ENCODE results near the gene PRKN. TPM values are rescaled to one million over a fixed set of nuclear protein-coding genes. Genes with fewer than 3 reads are reported as not detected.

PRKN gene
- total and polyA plus RNA-seq, 9 of the 15 experiments (the other 6 are each of a cell fraction or from before 2014, with no cell fraction given) = 0.03 to 0.96 (median 0.15) TPM; not detected in 2

DNA sequence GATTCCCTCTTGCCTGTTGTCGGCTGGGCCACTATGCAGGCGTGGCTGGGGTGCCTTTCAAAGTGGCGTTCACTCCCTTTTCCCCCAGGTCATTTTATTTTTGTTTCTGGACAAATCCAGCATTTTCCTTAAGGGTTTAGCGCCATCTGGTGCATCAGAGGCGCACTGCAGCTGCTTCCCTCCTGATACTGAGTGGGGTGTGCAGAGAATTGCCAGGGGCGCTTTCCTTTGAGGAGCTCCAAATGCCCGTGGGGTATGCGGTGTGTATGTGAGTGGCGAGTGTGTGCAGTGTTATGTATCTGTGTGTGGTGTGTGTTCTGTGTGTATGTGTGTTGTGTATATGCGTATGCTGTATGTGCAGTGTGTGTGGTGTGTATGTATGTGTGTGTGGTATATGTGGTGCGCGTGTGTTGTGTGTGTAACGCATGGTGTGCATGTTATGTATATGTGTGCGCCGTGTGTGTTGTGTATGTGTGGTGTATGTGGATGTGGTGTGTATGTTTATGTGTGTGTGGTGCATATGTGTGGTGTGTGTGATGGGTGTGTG, 1353.6 kb downstream of the PRKN start (continued):
- TF ChIP-seq, protein P1, sequence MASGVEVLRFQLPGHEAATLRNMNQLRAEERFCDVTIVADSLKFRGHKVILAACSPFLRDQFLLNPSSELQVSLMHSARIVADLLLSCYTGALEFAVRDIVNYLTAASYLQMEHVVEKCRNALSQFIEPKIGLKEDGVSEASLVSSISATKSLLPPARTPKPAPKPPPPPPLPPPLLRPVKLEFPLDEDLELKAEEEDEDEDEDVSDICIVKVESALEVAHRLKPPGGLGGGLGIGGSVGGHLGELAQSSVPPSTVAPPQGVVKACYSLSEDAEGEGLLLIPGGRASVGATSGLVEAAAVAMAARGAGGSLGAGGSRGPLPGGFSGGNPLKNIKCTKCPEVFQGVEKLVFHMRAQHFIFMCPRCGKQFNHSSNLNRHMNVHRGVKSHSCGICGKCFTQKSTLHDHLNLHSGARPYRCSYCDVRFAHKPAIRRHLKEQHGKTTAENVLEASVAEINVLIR (CRISPR knock-in tag; IDR thresholded peaks at IDR 0.05) = no peak
- no peak for TF ChIP-seq TAF7 (tag; IDR thresholded peaks at IDR 0.05)
- TF ChIP-seq ZBTB7A (IDR thresholded peaks at IDR 0.05; ENCODE audit: borderline replicate concordance, control insufficient read depth, low read depth, low read length) = 0 out of 2 replicates have a peak, but pooled peaks have one; percentile 9
- TF ChIP-seq FOXM1 (IDR thresholded peaks at IDR 0.05; ENCODE audit: low read depth) = no peak
- TF ChIP-seq FOXM1 (CRISPR knock-in tag; IDR thresholded peaks at IDR 0.05; ENCODE audit: low read depth) = no peak
- no peak for TF ChIP-seq PRMT5 (CRISPR knock-in tag; IDR thresholded peaks at IDR 0.05)
- 0 out of 2 replicates have a peak, but pooled peaks have one; percentile 7 for TF ChIP-seq MTA2 (IDR thresholded peaks at IDR 0.05; ENCODE audit: low read depth)
- TF ChIP-seq ELF2 (CRISPR knock-in tag; IDR thresholded peaks at IDR 0.05) = no peak
- TF ChIP-seq, protein P2, sequence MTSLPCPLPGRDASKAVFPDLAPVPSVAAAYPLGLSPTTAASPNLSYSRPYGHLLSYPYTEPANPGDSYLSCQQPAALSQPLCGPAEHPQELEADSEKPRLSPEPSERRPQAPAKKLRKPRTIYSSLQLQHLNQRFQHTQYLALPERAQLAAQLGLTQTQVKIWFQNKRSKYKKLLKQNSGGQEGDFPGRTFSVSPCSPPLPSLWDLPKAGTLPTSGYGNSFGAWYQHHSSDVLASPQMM (CRISPR knock-in tag; IDR thresholded peaks at IDR 0.05) = no peak
- TF ChIP-seq PML (IDR thresholded peaks at IDR 0.05; ENCODE audit: low read length) = no peak
- no peak for TF ChIP-seq MBD2 (IDR thresholded peaks at IDR 0.05; ENCODE audit: borderline replicate concordance, low read depth)
- TF ChIP-seq SREBF2 (CRISPR knock-in tag; IDR thresholded peaks at IDR 0.05) = no peak
- no peak for TF ChIP-seq FOS (IDR thresholded peaks at IDR 0.05; ENCODE audit: extremely low read depth, insufficient read length)
- peak; percentile 51 for TF ChIP-seq EHMT2 (IDR thresholded peaks at IDR 0.05)
- no peak for TF ChIP-seq SIN3B (IDR thresholded peaks at IDR 0.05; ENCODE audit: low read depth)
- TF ChIP-seq FOSL1 (tag; conservative IDR thresholded peaks at IDR 0.05) = no peak
- TF ChIP-seq, protein P3, sequence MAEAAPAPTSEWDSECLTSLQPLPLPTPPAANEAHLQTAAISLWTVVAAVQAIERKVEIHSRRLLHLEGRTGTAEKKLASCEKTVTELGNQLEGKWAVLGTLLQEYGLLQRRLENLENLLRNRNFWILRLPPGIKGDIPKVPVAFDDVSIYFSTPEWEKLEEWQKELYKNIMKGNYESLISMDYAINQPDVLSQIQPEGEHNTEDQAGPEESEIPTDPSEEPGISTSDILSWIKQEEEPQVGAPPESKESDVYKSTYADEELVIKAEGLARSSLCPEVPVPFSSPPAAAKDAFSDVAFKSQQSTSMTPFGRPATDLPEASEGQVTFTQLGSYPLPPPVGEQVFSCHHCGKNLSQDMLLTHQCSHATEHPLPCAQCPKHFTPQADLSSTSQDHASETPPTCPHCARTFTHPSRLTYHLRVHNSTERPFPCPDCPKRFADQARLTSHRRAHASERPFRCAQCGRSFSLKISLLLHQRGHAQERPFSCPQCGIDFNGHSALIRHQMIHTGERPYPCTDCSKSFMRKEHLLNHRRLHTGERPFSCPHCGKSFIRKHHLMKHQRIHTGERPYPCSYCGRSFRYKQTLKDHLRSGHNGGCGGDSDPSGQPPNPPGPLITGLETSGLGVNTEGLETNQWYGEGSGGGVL (CRISPR knock-in tag; IDR thresholded peaks at IDR 0.05) = no peak
- TF ChIP-seq ARNT (IDR thresholded peaks at IDR 0.05) = 0 out of 4 replicates have a peak, but pooled peaks have one; percentile 44 to 46
- no peak for TF ChIP-seq COPS2 (conservative IDR thresholded peaks at IDR 0.05)
- no peak for TF ChIP-seq KAT8 (IDR thresholded peaks at IDR 0.05; ENCODE audit: low read depth)
- no peak for TF ChIP-seq NFXL1 (CRISPR knock-in tag; IDR thresholded peaks at IDR 0.05)
- no peak for TF ChIP-seq ZFP1 (CRISPR knock-in tag; IDR thresholded peaks at IDR 0.05)
- no peak for TF ChIP-seq CBX2 (IDR thresholded peaks at IDR 0.05; ENCODE audit: insufficient read depth, low read length, poor library complexity, severe bottlenecking)
- TF ChIP-seq, protein P4, sequence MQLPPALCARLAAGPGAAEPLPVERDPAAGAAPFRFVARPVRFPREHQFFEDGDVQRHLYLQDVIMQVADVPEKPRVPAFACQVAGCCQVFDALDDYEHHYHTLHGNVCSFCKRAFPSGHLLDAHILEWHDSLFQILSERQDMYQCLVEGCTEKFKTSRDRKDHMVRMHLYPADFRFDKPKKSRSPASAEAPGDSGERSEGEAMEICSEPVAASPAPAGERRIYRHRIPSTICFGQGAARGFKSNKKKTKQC (CRISPR knock-in tag; IDR thresholded peaks at IDR 0.05) = no peak
- peak; percentile 78 for TF ChIP-seq ARHGAP35 (IDR thresholded peaks at IDR 0.05; ENCODE audit: partially characterized antibody)
- no peak for TF ChIP-seq SMARCC2 (IDR thresholded peaks at IDR 0.05; ENCODE audit: low read depth)
- TF ChIP-seq RB1 (IDR thresholded peaks at IDR 0.05; ENCODE audit: low read depth) = peak; percentile 77
- TF ChIP-seq, protein P5, sequence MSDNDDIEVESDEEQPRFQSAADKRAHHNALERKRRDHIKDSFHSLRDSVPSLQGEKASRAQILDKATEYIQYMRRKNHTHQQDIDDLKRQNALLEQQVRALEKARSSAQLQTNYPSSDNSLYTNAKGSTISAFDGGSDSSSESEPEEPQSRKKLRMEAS (CRISPR knock-in tag; IDR thresholded peaks at IDR 0.05) = no peak
- no peak for TF ChIP-seq HDAC2 (IDR thresholded peaks at IDR 0.05)
